Gastrocnemius medialis (tissue), 4 donors: ENCODE data around the gene WNK2. TPM values are rescaled to one million over a fixed set of nuclear protein-coding genes. Genes with fewer than 3 reads are reported as not detected.

Experiments used
- ATAC-seq, 2 donors: fragments of 150-250 bp; one replicate each; pipeline ENCODE4 v1.9.1; 2016
- DNase-seq, 2 donors: peaks; one replicate each; pipeline ENCODE4 v3.0.0-alpha.2; 2019
- H3K27ac ChIP-seq, 4 donors: fragments of 200-600 bp; sonication (generic); 1 replicate in 1 of 4; 2 replicates in 3 of 4; pipeline ENCODE4 v1.5.1; 2016 to 2018; ENCODE audit warnings: mild to moderate bottlenecking in 2 of 4, moderate library complexity in 1 of 4
- H3K27me3 ChIP-seq, 3 donors: fragments of 200-600 bp; sonication (generic) in 2 of 3; 1 replicate in 1 of 3; 2 replicates in 2 of 3; pipeline versions ENCODE4 v1.5.1 to v1.6.0; 2016 to 2019; ENCODE audit warnings: mild to moderate bottlenecking in 1 of 3, moderate library complexity in 1 of 3
- H3K36me3 ChIP-seq, 2 donors: fragments of 200-600 bp; sonication (generic) in 1 of 2; one replicate each; pipeline ENCODE4 v1.5.1; 2017 to 2018
- H3K4me1 ChIP-seq, 2 donors: fragments of 200-600 bp; sonication (generic) in 1 of 2; one replicate each; pipeline ENCODE4 v1.5.1; 2016 to 2017; ENCODE audit warnings: mild to moderate bottlenecking in 2 of 2
- H3K4me3 ChIP-seq, 4 donors: fragments of 200-600 bp; sonication (generic) in 3 of 4; 1 replicate in 1 of 4; 2 replicates in 3 of 4; pipeline ENCODE4 v1.5.1; 2016 to 2019; ENCODE audit warnings: mild to moderate bottlenecking in 2 of 4
- H3K9me3 ChIP-seq, 3 donors: fragments of 200-600 bp; sonication (generic) in 2 of 3; 1 replicate in 1 of 3; 2 replicates in 2 of 3; pipeline ENCODE4 v1.5.1; 2016 to 2019
- CTCF ChIP-seq, 5 experiments: fragments of 450-650 bp in 3 of 5; fragments of 200-600 bp in 2 of 5; sonication (generic) in 2 of 5; IDR thresholded peaks in 4 of 5; conservative IDR thresholded peaks in 1 of 5; 1 replicate in 4 of 5; 2 replicates in 1 of 5; pipeline ENCODE4 v1.5.1; 2016 to 2019; ENCODE audit warnings: antibody characterized with exemption in 5 of 5, mild to moderate bottlenecking in 3 of 5, moderate library complexity in 3 of 5
- POLR2A ChIP-seq, 2 donors: fragments of 450-650 bp; IDR thresholded peaks; one replicate each; pipeline ENCODE4 v1.6.1; 2017; ENCODE audit warnings: antibody characterized with exemption in 2 of 2, mild to moderate bottlenecking in 2 of 2, moderate library complexity in 2 of 2
- in situ Hi-C, 4 donors: fragments of 200-750 bp; cut with MboI; loops; one replicate each; pipeline versions ENCODE4 v1.15.0 to v1.8.0; 2017; ENCODE audit warnings: low sequenced_read_pairs in 4 of 4
- intact Hi-C: fragments of 100-400 bp; cut with DNase I; formaldehyde crosslinking; loops from one replicate; pipeline ENCODE4 v1.15.1; 2023; ENCODE audit warnings: low total_unique reads
- total RNA-seq, 4 donors: library from RNA; depleted of rRNA; stranded (reverse); fragments of >200 nt; gene quantifications; one replicate each; pipeline versions ENCODE4 v1.1.0 to v1.2.3, GENCODE V29; 2016

Gene WNK2
- total RNA-seq, 4 donors from 2014 or later, result 11.3 to 43.0 (median 24.7) TPM

GRCh38 chr9:93270976-93271375, 87.0 kb downstream of the WNK2 start:
- Histone ChIP-seq H3K27ac (no peak overlapping the region), H3K4me3 (no peak overlapping the region), H3K27me3 (no peaks in the 10 kb centered on the region), H3K9me3 (no peaks in the 10 kb centered on the region), H3K4me1 (peaks cover 0 to under 1% of the 10 kb centered on the region in 2 donors), H3K36me3 (peaks cover 0 to 5% of the 10 kb centered on the region in 2 donors)
- in situ Hi-C loops, result no loop called here
- ATAC-seq (no peak), DNase-seq (no peak)
- TF ChIP-seq POLR2A (IDR thresholded peaks at IDR 0.05), result no peak
- TF ChIP-seq CTCF (IDR thresholded peaks at IDR 0.05 in 4 of 5, conservative IDR thresholded peaks at IDR 0.05 in 1 of 5), result no peak
- intact Hi-C loops, result no loop called here

- ATAC-seq (no peak), DNase-seq (no peak)
- Histone ChIP-seq H3K9me3 (no peaks in the 10 kb centered on the region), H3K27me3 (no peaks in the 10 kb centered on the region), H3K4me3 (no peak overlapping the region), H3K4me1 (no peaks in the 10 kb centered on the region), H3K27ac (no peak overlapping the region), H3K36me3 (peaks cover 0 to 6% of the 10 kb centered on the region in 2 donors)
- intact Hi-C loops, result no loop called here
- TF ChIP-seq POLR2A (IDR thresholded peaks at IDR 0.05) (no peak), CTCF (IDR thresholded peaks at IDR 0.05 in 4 of 5, conservative IDR thresholded peaks at IDR 0.05 in 1 of 5) (no peak)
- in situ Hi-C loops, result no loop called here
Measured at GRCh38 chr9:93276973-93277372, 93.0 kb downstream of the WNK2 start.

- intact Hi-C loops, result no loop called here
- no peak for TF ChIP-seq POLR2A (IDR thresholded peaks at IDR 0.05)
- no peak for TF ChIP-seq CTCF (IDR thresholded peaks at IDR 0.05 in 4 of 5, conservative IDR thresholded peaks at IDR 0.05 in 1 of 5)
Measured at GRCh38 chr9:93278144-93278543, 94.2 kb downstream of the WNK2 start.

GRCh38 chr9:93280661-93281259, 96.8 kb downstream of the WNK2 start:
- Histone ChIP-seq H3K27ac (no peak overlapping the region), H3K27me3 (no peaks in the 10 kb centered on the region), H3K36me3 (peaks cover 0 to 6% of the 10 kb centered on the region in 2 donors), H3K4me1 (no peaks in the 10 kb centered on the region), H3K4me3 (no peak overlapping the region), H3K9me3 (no peaks in the 10 kb centered on the region)
- DNase-seq (no peak), ATAC-seq (no peak)
- no peak for TF ChIP-seq CTCF (IDR thresholded peaks at IDR 0.05 in 4 of 5, conservative IDR thresholded peaks at IDR 0.05 in 1 of 5)
- TF ChIP-seq POLR2A (IDR thresholded peaks at IDR 0.05), result no peak
- in situ Hi-C loops (no loop called here), intact Hi-C loops (no loop called here)

More at GRCh38 chr9:93278144-93278543, 94.2 kb downstream of the WNK2 start:
- Histone ChIP-seq H3K9me3 (no peaks in the 10 kb centered on the region), H3K4me3 (no peak overlapping the region), H3K27me3 (no peaks in the 10 kb centered on the region), H3K4me1 (no peaks in the 10 kb centered on the region), H3K36me3 (peaks cover 0 to 6% of the 10 kb centered on the region in 2 donors), H3K27ac (no peak overlapping the region)
- ATAC-seq (no peak), DNase-seq (no peak)
- in situ Hi-C loops, result no loop called here
